CD14-positive monocyte (primary cell): Measurements from ENCODE around the gene CACNA1B. TPM values are rescaled to one million over a fixed set of nuclear protein-coding genes. Genes with fewer than 3 reads are reported as not detected.

Experiments
- DNase-seq, 3 donors: peaks; one replicate each; pipeline ENCODE4 v3.0.0-alpha.2; 2011 to 2022
- H2AFZ ChIP-seq: 2 replicates; pipeline ENCODE4 v1.6.0; 2012; ENCODE audit warnings: mild to moderate bottlenecking, low read depth, low read length, inconsistent platforms; ENCODE audit not compliant: insufficient read depth, poor library complexity, severe bottlenecking
- H3K27ac ChIP-seq, 2 donors: 1 replicate in 1 of 2; 2 replicates in 1 of 2; pipeline ENCODE4 v1.5.1; 2012 to 2013; ENCODE audit warnings: low read length in 2 of 2, control low read depth in 1 of 2, inconsistent platforms in 1 of 2, low read depth in 1 of 2, mild to moderate bottlenecking in 1 of 2
- H3K27me3 ChIP-seq, 2 donors: one replicate each; pipeline versions ENCODE4 v1.6.0 to v1.6.1; 2011 to 2013; ENCODE audit warnings: low read length in 2 of 2; ENCODE audit not compliant: control insufficient read depth in 2 of 2, insufficient read depth in 2 of 2
- H3K36me3 ChIP-seq, 2 donors: replicated peaks in 1 of 2; 1 replicate in 1 of 2; 2 replicates in 1 of 2; pipeline versions ENCODE4 v1.5.1 to v1.6.1; 2012 to 2013; ENCODE audit warnings: low read length in 2 of 2, control low read depth in 1 of 2, inconsistent platforms in 1 of 2, mild to moderate bottlenecking in 1 of 2; ENCODE audit not compliant: insufficient read depth in 2 of 2, control insufficient read depth in 1 of 2
- H3K4me1 ChIP-seq, 2 donors: 1 replicate in 1 of 2; 2 replicates in 1 of 2; pipeline versions ENCODE4 v1.5.1 to v1.6.1; 2012 to 2013; ENCODE audit warnings: low read length in 2 of 2, control low read depth in 1 of 2, inconsistent platforms in 1 of 2, mild to moderate bottlenecking in 1 of 2, moderate library complexity in 1 of 2; ENCODE audit not compliant: insufficient read depth in 2 of 2, control insufficient read depth in 1 of 2
- H3K4me2 ChIP-seq: replicated peaks from 2 replicates; pipeline ENCODE3; 2012; ENCODE audit warnings: low read length, moderate library complexity, mild to moderate bottlenecking; ENCODE audit not compliant: poor library complexity, severe bottlenecking; ENCODE audit errors: extremely low read depth
- H3K4me3 ChIP-seq, 3 experiments: fragments of 200-600 bp in 1 of 3; sonication (generic) in 1 of 3; replicated peaks in 1 of 3; 1 replicate in 2 of 3; 2 replicates in 1 of 3; pipeline ENCODE4 v1.5.1; 2011 to 2013; ENCODE audit warnings: low read length in 3 of 3, mild to moderate bottlenecking in 3 of 3, control low read depth in 2 of 3, low read depth in 2 of 3, inconsistent platforms in 1 of 3, moderate library complexity in 1 of 3
- H3K79me2 ChIP-seq: 2 replicates; pipeline ENCODE4 v1.6.0; 2012; ENCODE audit warnings: mild to moderate bottlenecking, control low read depth, inconsistent platforms, low read length, moderate library complexity; ENCODE audit not compliant: insufficient read depth
- H3K9ac ChIP-seq: 2 replicates; pipeline ENCODE4 v1.6.0; 2017; ENCODE audit warnings: low read length, mild to moderate bottlenecking; ENCODE audit not compliant: insufficient read depth, poor library complexity, severe bottlenecking
- H3K9me3 ChIP-seq, 2 donors: replicated peaks in 1 of 2; 1 replicate in 1 of 2; 2 replicates in 1 of 2; pipeline versions ENCODE4 v1.5.1 to v1.6.1; 2012 to 2013; ENCODE audit warnings: low read length in 2 of 2, control low read depth in 1 of 2; ENCODE audit not compliant: control insufficient read depth in 1 of 2, insufficient read depth in 1 of 2
- H4K20me1 ChIP-seq: 2 replicates; pipeline ENCODE4 v1.6.0; 2012; ENCODE audit warnings: mild to moderate bottlenecking, low read length, control low read depth, moderate library complexity; ENCODE audit not compliant: insufficient read depth
- H3K27ac Mint-ChIP-seq, 7 donors: one replicate each; pipeline ENCODE4 v1.8.0; 2020; ENCODE audit warnings: mild to moderate bottlenecking in 7 of 7, mixed read lengths in 7 of 7, moderate library complexity in 6 of 7, inconsistent platforms in 2 of 7
- H3K27me3 Mint-ChIP-seq, 3 donors: one replicate each; pipeline ENCODE4 v1.8.0; 2021 to 2022; ENCODE audit warnings: low read depth in 3 of 3, mild to moderate bottlenecking in 3 of 3, mixed read lengths in 3 of 3, moderate library complexity in 3 of 3, inconsistent platforms in 1 of 3
- H3K36me3 Mint-ChIP-seq, 2 donors: one replicate each; pipeline ENCODE4 v1.8.0; 2020; ENCODE audit warnings: mixed read lengths in 2 of 2, inconsistent platforms in 1 of 2, mild to moderate bottlenecking in 1 of 2
- H3K4me1 Mint-ChIP-seq: one replicate; pipeline ENCODE4 v1.8.0; 2020; ENCODE audit warnings: mild to moderate bottlenecking, mixed read lengths
- H3K4me3 Mint-ChIP-seq, 2 donors: one replicate each; pipeline ENCODE4 v1.8.0; 2020; ENCODE audit warnings: mild to moderate bottlenecking in 2 of 2, mixed read lengths in 2 of 2, moderate library complexity in 1 of 2
- H3K9me3 Mint-ChIP-seq, 7 donors: one replicate each; pipeline ENCODE4 v1.8.0; 2020 to 2022; ENCODE audit warnings: mixed read lengths in 7 of 7, mild to moderate bottlenecking in 6 of 7, moderate library complexity in 6 of 7, inconsistent platforms in 2 of 7
- CTCF ChIP-seq: fragments of 200-600 bp; IDR thresholded peaks from one replicate; pipeline ENCODE4 v1.8.0; 2022; ENCODE audit warnings: antibody characterized with exemption, mild to moderate bottlenecking
- WGBS: methylation state at CpG from one replicate; pipeline ENCODE4 v1.1.5; 2013; ENCODE audit warnings: missing lambda C conversion rate; ENCODE audit not compliant: insufficient coverage; 5-methylcytosine and 5-hydroxymethylcytosine counted together
- intact Hi-C, 2 donors: fragments of 100-400 bp; cut with micrococcal nuclease; formaldehyde crosslinking; loops; one replicate each; pipeline versions ENCODE4 v1.15.0 to v1.15.1; 2023
- polyA plus RNA-seq, 3 donors: library from polyadenylated mRNA; depleted of rRNA in 1 of 3; unstranded in 2 of 3; stranded (reverse) in 1 of 3; fragments of 300-500 nt in 2 of 3; fragments of >200 nt in 1 of 3; fragmentation: Illumina TruSeq in 2 of 3; gene quantifications; 1 replicate in 2 of 3; 2 replicates in 1 of 3; pipeline ENCODE4 v1.2.3, GENCODE V29; 2012 to 2021

CACNA1B gene
- polyA plus RNA-seq, 3 donors = not detected

- peaks cover 11 to 15% of the 10 kb centered on the region in 2 donors for H3K9me3 ChIP-seq
- no peaks in the 10 kb centered on the region for H3K36me3 ChIP-seq
- TF ChIP-seq CTCF = no peak
- no peak for DNase-seq
- no peak overlapping the region for H3K4me3 ChIP-seq
- H3K79me2 ChIP-seq = no peaks in the 10 kb centered on the region
- no peak overlapping the region for H3K9ac ChIP-seq
- Mint-ChIP-seq H3K27ac (no peak overlapping the region), H3K4me3 (no peak overlapping the region), H3K4me1 (no peaks in the 10 kb centered on the region), H3K36me3 (no peaks in the 10 kb centered on the region), H3K9me3 (peaks cover 0 to 7% (median 3%) of the 10 kb centered on the region in 7 donors), H3K27me3 (no peaks in the 10 kb centered on the region)
- no peaks in the 10 kb centered on the region for H3K27me3 ChIP-seq
- intact Hi-C loops = no loop called here
- no peak overlapping the region for H2AFZ ChIP-seq
- no peak overlapping the region for H3K4me2 ChIP-seq
- no peak overlapping the region for H3K27ac ChIP-seq
- 90% methylated on average over 8 of the region's 12 CpGs for WGBS
- H3K4me1 ChIP-seq = no peaks in the 10 kb centered on the region
- no peaks in the 10 kb centered on the region for H4K20me1 ChIP-seq
Observed at GRCh38 chr9:137951597-137952490, 74.3 kb downstream of the CACNA1B start.

GRCh38 chr9:137952976-137953666 is 75.5 kb downstream of the CACNA1B start:
- Histone ChIP-seq H3K9ac (no peak overlapping the region), H3K36me3 (no peaks in the 10 kb centered on the region), H3K4me2 (no peak overlapping the region), H2AFZ (no peak overlapping the region), H3K4me1 (no peaks in the 10 kb centered on the region), H3K9me3 (peaks cover 8% of the 10 kb centered on the region in 2 donors), H3K27ac (no peak overlapping the region), H3K4me3 (no peak overlapping the region), H3K27me3 (no peaks in the 10 kb centered on the region), H3K79me2 (no peaks in the 10 kb centered on the region), H4K20me1 (no peaks in the 10 kb centered on the region)
- WGBS = 91% methylated on average over 12 of the region's 12 CpGs
- H3K9me3 Mint-ChIP-seq = no peaks in the 10 kb centered on the region
- TF ChIP-seq CTCF = no peak
- H3K4me1 Mint-ChIP-seq = no peaks in the 10 kb centered on the region
- H3K27ac Mint-ChIP-seq = no peak overlapping the region
- peaks cover 0 to 2% (median 0%) of the 10 kb centered on the region in 3 donors for H3K27me3 Mint-ChIP-seq
- intact Hi-C loops = no loop called here
- DNase-seq = no peak
- no peak overlapping the region for H3K4me3 Mint-ChIP-seq
- no peaks in the 10 kb centered on the region for H3K36me3 Mint-ChIP-seq
